Loucy (cell line): ENCODE results near the gene CCDC89.
A peak's percentile ranks its signal among the peaks of the same experiment; 100 is the strongest.
"Not testable (repeated sequence)": the region's sequence is repeated elsewhere in the genome, so short reads cannot be mapped to it uniquely, and the experiment has no call there.

Experiments used
- H2AFZ ChIP-seq: fragments of 200-600 bp; sonication (generic); 2 replicates; pipeline ENCODE4 v1.6.0; 2016; ENCODE audit warnings: antibody characterized with exemption, mild to moderate bottlenecking, low read length, moderate library complexity
- H3F3A ChIP-seq: fragments of 200-600 bp; 2 replicates; pipeline ENCODE4 v1.6.0; 2016; ENCODE audit warnings: antibody characterized with exemption, low read depth, mild to moderate bottlenecking
- H3K27me3 ChIP-seq: fragments of 200-600 bp; sonication (generic); 2 replicates; pipeline ENCODE4 v1.6.1; 2014; ENCODE audit warnings: low read length, mild to moderate bottlenecking; ENCODE audit not compliant: insufficient read depth, poor library complexity, severe bottlenecking
- H3K36me3 ChIP-seq: fragments of 200-600 bp; sonication (generic); 2 replicates; pipeline ENCODE4 v1.6.1; 2016; ENCODE audit warnings: low read length; ENCODE audit not compliant: insufficient read depth
- H3K4me1 ChIP-seq: fragments of 200-600 bp; sonication (generic); 2 replicates; pipeline ENCODE4 v1.5.1; 2014; ENCODE audit warnings: low read length, mild to moderate bottlenecking; ENCODE audit not compliant: insufficient read depth, poor library complexity, severe bottlenecking
- H3K4me2 ChIP-seq: fragments of 200-600 bp; sonication (generic); 2 replicates; pipeline ENCODE4 v1.6.0; 2014; ENCODE audit warnings: antibody characterized with exemption, low read length, low read depth, mild to moderate bottlenecking; ENCODE audit not compliant: poor library complexity, severe bottlenecking
- H3K4me3 ChIP-seq: fragments of 200-600 bp; sonication (generic); 2 replicates; pipeline ENCODE4 v1.5.1; 2014; ENCODE audit warnings: low read length, mild to moderate bottlenecking, mixed read lengths; ENCODE audit not compliant: poor library complexity, severe bottlenecking
- H3K79me2 ChIP-seq: fragments of 200-600 bp; sonication (generic); 2 replicates; pipeline ENCODE4 v1.6.1; 2014; ENCODE audit warnings: low read length; ENCODE audit not compliant: insufficient read depth
- H3K9ac ChIP-seq: fragments of 200-600 bp; sonication (generic); 2 replicates; pipeline ENCODE4 v1.6.0; 2014; ENCODE audit warnings: mild to moderate bottlenecking, low read depth, low read length, moderate library complexity; ENCODE audit not compliant: poor library complexity, severe bottlenecking
- H3K9me2 ChIP-seq: fragments of 200-600 bp; sonication (generic); replicated peaks from 2 replicates; pipeline ENCODE4 v1.6.1; 2016; ENCODE audit warnings: low read depth, low read length, mixed read lengths
- H3K9me3 ChIP-seq: fragments of 200-600 bp; sonication (generic); 2 replicates; pipeline ENCODE4 v1.6.1; 2014; ENCODE audit warnings: mild to moderate bottlenecking, antibody characterized with exemption, low read length, low read depth; ENCODE audit not compliant: insufficient read depth
- H4K20me1 ChIP-seq: fragments of 200-600 bp; sonication (generic); 2 replicates; pipeline ENCODE4 v1.6.0; 2014; ENCODE audit warnings: antibody characterized with exemption, low read length, mild to moderate bottlenecking; ENCODE audit not compliant: insufficient read depth, poor library complexity, severe bottlenecking
- EZH2phosphoT487 ChIP-seq: fragments of 200-600 bp; IDR thresholded peaks from 2 replicates; pipeline ENCODE4 v1.6.1; 2018; ENCODE audit warnings: antibody characterized with exemption, mild to moderate bottlenecking, moderate library complexity, borderline replicate concordance
- TF ChIP-seq, protein P1 (sequence below): fragments of 200-600 bp; sonication (generic); conservative IDR thresholded peaks from 2 replicates; pipeline ENCODE4 v1.5.1; 2014; ENCODE audit warnings: mild to moderate bottlenecking, antibody characterized with exemption, low read length

CCDC89 gene

DNA sequence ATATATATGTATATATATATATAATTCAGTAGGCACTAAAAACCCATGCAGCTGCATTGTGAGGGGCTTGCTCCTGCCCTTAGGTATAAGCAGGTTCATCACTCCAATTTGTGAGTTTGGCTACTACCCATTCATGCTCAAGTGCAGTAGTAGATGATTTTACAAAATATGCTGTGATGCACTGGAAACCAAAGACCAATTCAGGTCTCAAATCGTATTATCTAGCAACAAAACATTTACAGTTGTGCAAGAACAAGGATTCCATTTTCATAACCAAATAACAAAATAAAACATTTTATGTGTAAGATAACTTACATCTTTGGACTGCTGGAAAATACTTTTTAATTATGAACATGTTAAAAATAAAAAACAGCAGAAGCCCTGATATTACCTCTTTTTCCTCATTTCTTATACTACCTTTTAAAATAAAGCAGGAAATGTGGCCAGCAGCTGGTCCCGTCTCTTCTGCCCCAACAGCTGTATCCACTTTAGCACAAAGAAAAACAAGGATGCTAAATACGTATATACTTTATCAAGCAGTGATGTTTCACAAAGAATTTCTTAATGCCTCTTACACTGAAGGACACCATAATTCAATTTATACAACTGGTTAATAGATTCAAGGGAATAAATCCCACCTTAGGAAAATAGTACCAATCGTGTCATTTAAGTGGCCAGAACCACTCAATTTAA lies 23.9 kb downstream of the CCDC89 start:
- no peaks in the 10 kb centered on the region for H3K9me3 ChIP-seq

DNA sequence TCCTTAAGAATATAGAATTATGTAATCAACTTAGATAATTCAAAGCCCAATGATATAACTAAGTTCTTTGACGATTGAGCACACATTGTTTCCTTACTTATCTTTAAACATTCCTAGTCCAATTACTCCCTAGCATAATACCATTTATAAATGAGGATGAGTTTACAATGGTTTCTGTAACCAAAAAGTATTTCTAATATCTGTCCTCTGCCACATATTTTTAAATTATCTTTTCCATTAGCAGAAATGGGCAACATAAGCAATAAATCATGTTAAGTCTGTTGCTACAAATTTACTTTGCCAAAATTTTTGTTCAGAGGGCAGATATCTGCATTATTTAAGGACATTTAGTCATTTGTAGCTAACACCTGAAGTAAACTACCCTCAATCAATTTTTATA lies 27.8 kb downstream of the CCDC89 start:
- Histone ChIP-seq H3K9ac (peak overlapping the region; percentile 12), H3K79me2 (peaks cover 85% of the 10 kb centered on the region), H3K9me3 (no peaks in the 10 kb centered on the region), H3K36me3 (peaks cover 51% of the 10 kb centered on the region), H3K9me2 (no peaks in the 10 kb centered on the region), H4K20me1 (peaks cover 86% of the 10 kb centered on the region), H3K4me2 (peak overlapping the region; percentile 95), H3K4me1 (peaks cover 46% of the 10 kb centered on the region), H3F3A (no peaks in the 10 kb centered on the region; the same call in 1 of the 2 replicates), H2AFZ (no peak overlapping the region), H3K4me3 (no peak overlapping the region), H3K27me3 (no peaks in the 10 kb centered on the region)
- no peak for TF ChIP-seq EZH2phosphoT487

More for the DNA sequence above, 23.9 kb downstream of the CCDC89 start:
- no peaks in the 10 kb centered on the region for H3F3A ChIP-seq
- peak overlapping the region; percentile 95 for H3K4me2 ChIP-seq
- H3K4me3 ChIP-seq = peak overlapping the region; percentile 90
- peaks cover 78% of the 10 kb centered on the region for H3K79me2 ChIP-seq
- peaks cover 7% of the 10 kb centered on the region for H3K27me3 ChIP-seq
- H3K4me1 ChIP-seq = peaks cover 46% of the 10 kb centered on the region
- H4K20me1 ChIP-seq = peaks cover 76% of the 10 kb centered on the region
- peak overlapping the region; percentile 97 for H3K9ac ChIP-seq
- peaks cover 35% of the 10 kb centered on the region for H3K36me3 ChIP-seq
- H3K9me2 ChIP-seq = no peaks in the 10 kb centered on the region
- no peak overlapping the region for H2AFZ ChIP-seq
- TF ChIP-seq EZH2phosphoT487 = no peak
- TF ChIP-seq, protein P1, sequence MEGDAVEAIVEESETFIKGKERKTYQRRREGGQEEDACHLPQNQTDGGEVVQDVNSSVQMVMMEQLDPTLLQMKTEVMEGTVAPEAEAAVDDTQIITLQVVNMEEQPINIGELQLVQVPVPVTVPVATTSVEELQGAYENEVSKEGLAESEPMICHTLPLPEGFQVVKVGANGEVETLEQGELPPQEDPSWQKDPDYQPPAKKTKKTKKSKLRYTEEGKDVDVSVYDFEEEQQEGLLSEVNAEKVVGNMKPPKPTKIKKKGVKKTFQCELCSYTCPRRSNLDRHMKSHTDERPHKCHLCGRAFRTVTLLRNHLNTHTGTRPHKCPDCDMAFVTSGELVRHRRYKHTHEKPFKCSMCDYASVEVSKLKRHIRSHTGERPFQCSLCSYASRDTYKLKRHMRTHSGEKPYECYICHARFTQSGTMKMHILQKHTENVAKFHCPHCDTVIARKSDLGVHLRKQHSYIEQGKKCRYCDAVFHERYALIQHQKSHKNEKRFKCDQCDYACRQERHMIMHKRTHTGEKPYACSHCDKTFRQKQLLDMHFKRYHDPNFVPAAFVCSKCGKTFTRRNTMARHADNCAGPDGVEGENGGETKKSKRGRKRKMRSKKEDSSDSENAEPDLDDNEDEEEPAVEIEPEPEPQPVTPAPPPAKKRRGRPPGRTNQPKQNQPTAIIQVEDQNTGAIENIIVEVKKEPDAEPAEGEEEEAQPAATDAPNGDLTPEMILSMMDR = no peak

DNA sequence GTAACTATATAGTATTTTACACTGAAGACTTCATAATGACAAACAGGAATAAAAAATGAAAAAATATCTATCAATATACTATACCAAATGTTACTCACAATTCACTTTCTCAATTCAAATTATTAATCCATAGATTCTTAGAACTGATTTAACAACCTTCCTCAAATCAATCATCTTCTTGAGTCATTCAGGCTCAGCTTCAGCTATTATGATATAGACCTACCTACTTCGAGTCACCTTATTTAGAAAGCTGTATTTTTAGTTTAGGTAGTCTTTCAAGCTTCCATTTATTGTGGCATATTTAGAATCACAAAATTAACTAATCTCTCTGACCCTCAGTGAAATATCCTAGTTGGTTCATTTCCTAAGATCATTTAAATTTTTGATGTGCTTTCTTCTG lies 29.2 kb downstream of the CCDC89 start:
- H3K4me3 ChIP-seq = no peak overlapping the region
- H3K9me3 ChIP-seq = no peaks in the 10 kb centered on the region
- no peaks in the 10 kb centered on the region for H3K9me2 ChIP-seq
- H3K9ac ChIP-seq = no peak overlapping the region
- H3K4me2 ChIP-seq = peak overlapping the region; percentile 95
- no peaks in the 10 kb centered on the region for H3K27me3 ChIP-seq
- H3K36me3 ChIP-seq = peaks cover 51% of the 10 kb centered on the region
- H3K79me2 ChIP-seq = peaks cover 73% of the 10 kb centered on the region
- no peak overlapping the region for H2AFZ ChIP-seq
- peaks cover 75% of the 10 kb centered on the region for H4K20me1 ChIP-seq
- no peaks in the 10 kb centered on the region; the same call in 1 of the 2 replicates for H3F3A ChIP-seq
- TF ChIP-seq EZH2phosphoT487 = no peak
- TF ChIP-seq, protein P1 = no peak
- peaks cover 43% of the 10 kb centered on the region for H3K4me1 ChIP-seq

DNA sequence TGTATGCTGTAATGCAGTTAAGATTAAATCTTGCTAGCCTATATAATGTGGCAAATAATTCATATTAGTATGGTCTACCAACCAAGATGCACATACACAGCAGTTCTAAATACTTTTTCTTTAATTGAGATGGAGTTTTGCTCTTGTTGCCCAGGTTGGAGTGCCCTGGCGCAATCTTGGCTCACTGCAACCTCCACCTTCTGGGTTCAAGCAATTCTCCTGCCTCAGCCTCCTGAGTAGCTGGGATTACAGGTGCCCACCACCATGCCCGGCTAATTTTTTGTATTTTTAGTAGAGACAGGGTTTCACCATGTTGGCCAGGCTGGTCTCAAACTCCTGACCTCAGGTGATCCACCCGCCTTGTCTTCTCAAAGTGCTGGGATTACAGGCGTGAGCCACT lies 31.7 kb downstream of the CCDC89 start:
- Histone ChIP-seq H4K20me1 (peaks cover 51% of the 10 kb centered on the region), H3K36me3 (peaks cover 30% of the 10 kb centered on the region), H3K79me2 (peaks cover 48% of the 10 kb centered on the region), H3K4me1 (peaks cover 22% of the 10 kb centered on the region)
- not testable (repeated sequence) for H3K9ac ChIP-seq, H3F3A ChIP-seq, H3K4me3 ChIP-seq, H3K9me2 ChIP-seq, H3K9me3 ChIP-seq, H3K27me3 ChIP-seq, H3K4me2 ChIP-seq, H2AFZ ChIP-seq
